ENCODE data around the gene LRRC8A. TPM values are rescaled to one million over a fixed set of nuclear protein-coding genes. Genes with fewer than 3 reads are reported as not detected.

Gene LRRC8A
- total and polyA plus RNA-seq, 2 of the 8 experiments (the other 6 are each of a cell fraction or from before 2014, with no cell fraction given): 103 to 111 TPM

DNA sequence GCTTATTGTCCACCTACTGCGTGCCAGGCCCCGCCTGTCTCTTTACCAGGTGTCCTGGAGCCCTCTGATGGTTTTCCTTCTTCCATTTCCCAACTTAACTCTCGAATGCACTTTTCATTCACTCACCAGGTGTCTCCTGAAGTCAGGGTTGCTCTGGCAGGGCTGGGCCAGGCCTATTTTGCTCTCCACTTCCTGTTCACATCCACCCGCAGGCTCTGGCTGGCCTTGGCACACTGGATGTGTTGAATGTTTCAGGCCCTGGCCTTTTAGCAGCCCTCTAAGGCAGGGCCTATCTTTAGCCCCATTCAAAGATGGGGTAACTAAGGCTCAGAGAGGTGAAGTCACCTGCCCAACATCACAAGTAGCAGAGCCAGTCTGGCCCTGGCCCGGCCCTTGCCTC, 16.4 kb downstream of the LRRC8A start (continued):
- no peak for TF ChIP-seq ATF3 (IDR thresholded peaks at IDR 0.05; ENCODE audit: insufficient read depth, low read depth, low read length)
